ENCODE data around the gene TEX35. TPM values are rescaled to one million over a fixed set of nuclear protein-coding genes. Genes with fewer than 3 reads are reported as not detected.

Gene TEX35
- total RNA-seq, 1 experiment from 2014 or later = not detected

- no peak overlapping the region for H3K4me2 ChIP-seq (ENCODE audit: low read length)
- CTCF ChIA-PET = no interaction called here
- intact Hi-C loops (cut with micrococcal nuclease) = no loop called here
- no peaks in the 10 kb centered on the region for H3K79me2 ChIP-seq (ENCODE audit: low read length)
- POLR2A ChIA-PET (ENCODE audit: unreplicated experiment) = no interaction called here
- no peaks in the 10 kb centered on the region for H3K9me3 ChIP-seq (ENCODE audit: low read length)
- no peak overlapping the region for H3K9ac ChIP-seq (ENCODE audit: low read length)
- H3K36me3 ChIP-seq (ENCODE audit: low read depth, low read length) = no peaks in the 10 kb centered on the region
- no peaks in the 10 kb centered on the region for H3K9me2 ChIP-seq (replicated peaks; ENCODE audit: low read length)
- BruUV-seq (replicated peaks) = no TSS peak
- H3K4me1 ChIP-seq (ENCODE audit: insufficient read depth, low read length) = no peaks in the 10 kb centered on the region
- H3F3A ChIP-seq (ENCODE audit: low read length, unreplicated experiment) = no peaks in the 10 kb centered on the region
- H2AFZ ChIP-seq (ENCODE audit: low read length) = no peak overlapping the region
- H3K4me3 ChIP-seq (ENCODE audit: low read length) = no peak overlapping the region
- no peak overlapping the region for H3K27ac ChIP-seq (ENCODE audit: low read length)
- no peak for ATAC-seq
- DNase-seq = no peak
- H4K20me1 ChIP-seq (ENCODE audit: low read length) = no peaks in the 10 kb centered on the region
- no peak for TF ChIP-seq EZH2phosphoT487 (IDR thresholded peaks at IDR 0.05; ENCODE audit: borderline replicate concordance, low read length)
- no peak for TF ChIP-seq EZH2 (IDR thresholded peaks at IDR 0.05; ENCODE audit: low read length, unreplicated experiment)
- TF ChIP-seq, protein P1, sequence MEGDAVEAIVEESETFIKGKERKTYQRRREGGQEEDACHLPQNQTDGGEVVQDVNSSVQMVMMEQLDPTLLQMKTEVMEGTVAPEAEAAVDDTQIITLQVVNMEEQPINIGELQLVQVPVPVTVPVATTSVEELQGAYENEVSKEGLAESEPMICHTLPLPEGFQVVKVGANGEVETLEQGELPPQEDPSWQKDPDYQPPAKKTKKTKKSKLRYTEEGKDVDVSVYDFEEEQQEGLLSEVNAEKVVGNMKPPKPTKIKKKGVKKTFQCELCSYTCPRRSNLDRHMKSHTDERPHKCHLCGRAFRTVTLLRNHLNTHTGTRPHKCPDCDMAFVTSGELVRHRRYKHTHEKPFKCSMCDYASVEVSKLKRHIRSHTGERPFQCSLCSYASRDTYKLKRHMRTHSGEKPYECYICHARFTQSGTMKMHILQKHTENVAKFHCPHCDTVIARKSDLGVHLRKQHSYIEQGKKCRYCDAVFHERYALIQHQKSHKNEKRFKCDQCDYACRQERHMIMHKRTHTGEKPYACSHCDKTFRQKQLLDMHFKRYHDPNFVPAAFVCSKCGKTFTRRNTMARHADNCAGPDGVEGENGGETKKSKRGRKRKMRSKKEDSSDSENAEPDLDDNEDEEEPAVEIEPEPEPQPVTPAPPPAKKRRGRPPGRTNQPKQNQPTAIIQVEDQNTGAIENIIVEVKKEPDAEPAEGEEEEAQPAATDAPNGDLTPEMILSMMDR (conservative IDR thresholded peaks at IDR 0.05; ENCODE audit: low read depth, low read length) = no peak
- no peaks in the 10 kb centered on the region for H3K27me3 ChIP-seq (ENCODE audit: low read length)
Measured at GRCh38 chr1:178564783-178565180, 51.9 kb downstream of the TEX35 start.

- DNase-seq (no peak), ATAC-seq (no peak)
- H3K4me3 ChIP-seq (ENCODE audit: low read length) = no peak overlapping the region
- H3K9ac ChIP-seq (ENCODE audit: low read length) = no peak overlapping the region
- CTCF ChIA-PET = no interaction called here
- no peaks in the 10 kb centered on the region for H3K27me3 ChIP-seq (ENCODE audit: low read length)
- H3K79me2 ChIP-seq (ENCODE audit: low read length) = no peaks in the 10 kb centered on the region
- no peaks in the 10 kb centered on the region for H3F3A ChIP-seq (ENCODE audit: low read length, unreplicated experiment)
- H4K20me1 ChIP-seq (ENCODE audit: low read length) = no peaks in the 10 kb centered on the region
- no peaks in the 10 kb centered on the region for H3K36me3 ChIP-seq (ENCODE audit: low read depth, low read length)
- H3K4me2 ChIP-seq (ENCODE audit: low read length) = no peak overlapping the region
- no peaks in the 10 kb centered on the region for H3K9me2 ChIP-seq (replicated peaks; ENCODE audit: low read length)
- TF ChIP-seq EZH2 (IDR thresholded peaks at IDR 0.05; ENCODE audit: low read length, unreplicated experiment) (no peak), EZH2phosphoT487 (IDR thresholded peaks at IDR 0.05; ENCODE audit: borderline replicate concordance, low read length) (no peak)
- TF ChIP-seq, protein P1 (conservative IDR thresholded peaks at IDR 0.05; ENCODE audit: low read depth, low read length) = no peak
- POLR2A ChIA-PET (ENCODE audit: unreplicated experiment) = no interaction called here
- no TSS peak for BruUV-seq (replicated peaks)
- H3K9me3 ChIP-seq (ENCODE audit: low read length) = no peaks in the 10 kb centered on the region
- H3K27ac ChIP-seq (ENCODE audit: low read length) = no peak overlapping the region
- no peak overlapping the region for H2AFZ ChIP-seq (ENCODE audit: low read length)
- intact Hi-C loops (cut with micrococcal nuclease) = no loop called here
- no peaks in the 10 kb centered on the region for H3K4me1 ChIP-seq (ENCODE audit: insufficient read depth, low read length)
Measured at GRCh38 chr1:178565586-178565985, 52.7 kb downstream of the TEX35 start.

- H3K9ac ChIP-seq (ENCODE audit: low read length) = no peak overlapping the region
- H4K20me1 ChIP-seq (ENCODE audit: low read length) = no peaks in the 10 kb centered on the region
- no peaks in the 10 kb centered on the region for H3F3A ChIP-seq (ENCODE audit: low read length, unreplicated experiment)
- ChIA-PET POLR2A (ENCODE audit: unreplicated experiment) (no interaction called here), CTCF (no interaction called here)
- H3K4me3 ChIP-seq (ENCODE audit: low read length) = no peak overlapping the region
- no peaks in the 10 kb centered on the region for H3K4me1 ChIP-seq (ENCODE audit: insufficient read depth, low read length)
- no TSS peak for BruUV-seq (replicated peaks)
- H3K9me3 ChIP-seq (ENCODE audit: low read length) = no peaks in the 10 kb centered on the region
- no peaks in the 10 kb centered on the region for H3K9me2 ChIP-seq (replicated peaks; ENCODE audit: low read length)
- TF ChIP-seq, protein P1 (conservative IDR thresholded peaks at IDR 0.05; ENCODE audit: low read depth, low read length) = no peak
- no peak for TF ChIP-seq EZH2 (IDR thresholded peaks at IDR 0.05; ENCODE audit: low read length, unreplicated experiment)
- TF ChIP-seq EZH2phosphoT487 (IDR thresholded peaks at IDR 0.05; ENCODE audit: borderline replicate concordance, low read length) = no peak
- H3K27ac ChIP-seq (ENCODE audit: low read length) = no peak overlapping the region
- H3K27me3 ChIP-seq (ENCODE audit: low read length) = no peaks in the 10 kb centered on the region
- ATAC-seq (no peak), DNase-seq (no peak)
- no peaks in the 10 kb centered on the region for H3K79me2 ChIP-seq (ENCODE audit: low read length)
- H2AFZ ChIP-seq (ENCODE audit: low read length) = no peak overlapping the region
- no peaks in the 10 kb centered on the region for H3K36me3 ChIP-seq (ENCODE audit: low read depth, low read length)
- H3K4me2 ChIP-seq (ENCODE audit: low read length) = no peak overlapping the region
- intact Hi-C loops (cut with micrococcal nuclease) = no loop called here
Measured at GRCh38 chr1:178566187-178566586, 53.3 kb downstream of the TEX35 start.

Measured in PC-3 (cell line).